Testis (tissue), 3 donors: ENCODE data around the gene SEPSECS. TPM values are rescaled to one million over a fixed set of nuclear protein-coding genes. Genes with fewer than 3 reads are reported as not detected.

Experiments
- DNase-seq: peaks from one replicate; pipeline ENCODE4 v3.0.0-alpha.2; 2019
- H3K27ac ChIP-seq, 2 donors: fragments of 200-600 bp; sonication (generic); one replicate each; pipeline ENCODE4 v1.5.1; 2019
- H3K27me3 ChIP-seq: fragments of 200-600 bp; sonication (generic); one replicate; pipeline ENCODE4 v1.5.1; 2019
- H3K36me3 ChIP-seq: fragments of 200-600 bp; sonication (generic); one replicate; pipeline ENCODE4 v1.5.1; 2017; ENCODE audit warnings: low read depth; ENCODE audit errors: missing control alignments
- H3K4me1 ChIP-seq: fragments of 200-600 bp; sonication (generic); one replicate; pipeline ENCODE4 v1.5.1; 2019
- H3K4me3 ChIP-seq, 2 donors: fragments of 200-600 bp; sonication (generic); one replicate each; pipeline ENCODE4 v1.5.1; 2017 to 2019
- H3K9me3 ChIP-seq: fragments of 200-600 bp; sonication (generic); one replicate; pipeline ENCODE4 v1.5.1; 2017
- CTCF ChIP-seq, 3 experiments: fragments of 450-650 bp in 2 of 3; fragments of 200-600 bp in 1 of 3; sonication (generic) in 1 of 3; IDR thresholded peaks; one replicate each; pipeline ENCODE4 v1.5.1; 2016 to 2019; ENCODE audit warnings: antibody characterized with exemption in 3 of 3, mild to moderate bottlenecking in 2 of 3, moderate library complexity in 1 of 3
- POLR2A ChIP-seq: fragments of 450-650 bp; IDR thresholded peaks from one replicate; pipeline ENCODE4 v1.6.1; 2017; ENCODE audit warnings: antibody characterized with exemption, mild to moderate bottlenecking, moderate library complexity
- WGBS, 2 donors: methylation state at CpG; one replicate each; pipeline ENCODE4 v1.1.5; 2018; 5-methylcytosine and 5-hydroxymethylcytosine counted together
- intact Hi-C: fragments of 100-400 bp; cut with DNase I; formaldehyde crosslinking; loops from one replicate; pipeline ENCODE4 v1.15.1; 2023; ENCODE audit warnings: low total_unique reads
- polyA plus RNA-seq: library from polyadenylated mRNA; stranded (reverse); fragments of 350-450 nt; fragmentation: Illumina TruSeq; extraction: RNeasy Lipid Tissue Mini Kit (QIAGEN cat#74804); gene quantifications from one replicate; pipeline ENCODE4 v1.2.3, GENCODE V29; 2014; ENCODE audit warnings: low read depth, low replicate concordance; ENCODE audit not compliant: insufficient read depth
- total RNA-seq, 2 donors: library from RNA; depleted of rRNA; stranded (reverse); fragments of >200 nt; gene quantifications; one replicate each; pipeline ENCODE4 v1.2.3, GENCODE V29; 2016

SEPSECS gene
- total and polyA plus RNA-seq, 3 donors from 2014 or later, result 12.7 to 18.3 (median 18.2) TPM

GRCh38 chr4:25100021-25100555 is 60.2 kb downstream of the SEPSECS start:
- Histone ChIP-seq H3K9me3 (no peaks in the 10 kb centered on the region), H3K27me3 (no peaks in the 10 kb centered on the region), H3K27ac (peak overlapping the region; percentile 50 to 74), H3K36me3 (no peaks in the 10 kb centered on the region), H3K4me3 (no peak overlapping the region), H3K4me1 (peaks cover 39% of the 10 kb centered on the region)
- no peak for DNase-seq
- WGBS, 2 donors, result 40 to 41% methylated on average over 4 of the region's 4 CpGs
- intact Hi-C loops, result no loop called here
- no peak for TF ChIP-seq CTCF (IDR thresholded peaks at IDR 0.05)
- TF ChIP-seq POLR2A, result no peak

- Histone ChIP-seq H3K4me1 (peaks cover 30% of the 10 kb centered on the region), H3K9me3 (no peaks in the 10 kb centered on the region), H3K27ac (peak overlapping the region; percentile 50 to 74), H3K27me3 (no peaks in the 10 kb centered on the region), H3K4me3 (no peak overlapping the region), H3K36me3 (no peaks in the 10 kb centered on the region)
- intact Hi-C loops, result no loop called here
- DNase-seq, result peak; percentile 96
- TF ChIP-seq POLR2A (no peak), CTCF (IDR thresholded peaks at IDR 0.05) (no peak)
- 30 to 50% methylated on average over 10 of the region's 10 CpGs for WGBS, 2 donors
Measured at GRCh38 chr4:25098964-25099891, 61.0 kb downstream of the SEPSECS start.

- peak; percentile 57 for DNase-seq
- Histone ChIP-seq H3K27me3 (no peaks in the 10 kb centered on the region), H3K27ac (peak overlapping the region; percentile 29 to 50), H3K36me3 (no peaks in the 10 kb centered on the region), H3K4me1 (peaks cover 19% of the 10 kb centered on the region), H3K9me3 (no peaks in the 10 kb centered on the region), H3K4me3 (no peak overlapping the region)
- 67 to 70% methylated on average over 10 to 11 of the region's 11 CpGs for WGBS, 2 donors
- TF ChIP-seq POLR2A, result no peak
- TF ChIP-seq CTCF (IDR thresholded peaks at IDR 0.05), result no peak
- intact Hi-C loops, result no loop called here
Measured at GRCh38 chr4:25096981-25097443, 63.2 kb downstream of the SEPSECS start.

- Histone ChIP-seq H3K9me3 (no peaks in the 10 kb centered on the region), H3K4me1 (peaks cover 19% of the 10 kb centered on the region), H3K36me3 (no peaks in the 10 kb centered on the region), H3K27me3 (no peaks in the 10 kb centered on the region), H3K4me3 (no peak overlapping the region), H3K27ac (peak overlapping the region in 1 of 2 donors; percentile 50)
- intact Hi-C loops, result no loop called here
- no peak for DNase-seq
- TF ChIP-seq CTCF (IDR thresholded peaks at IDR 0.05) (no peak), POLR2A (no peak)
- 70 to 73% methylated on average over 13 to 23 of the region's 23 CpGs for WGBS, 2 donors
Measured at GRCh38 chr4:25096251-25096980, 63.8 kb downstream of the SEPSECS start.
